Naive thymus-derived CD4-positive, alpha-beta T cell (primary cell): ENCODE results near the gene NTM. TPM values are rescaled to one million over a fixed set of nuclear protein-coding genes. Genes with fewer than 3 reads are reported as not detected.

Source experiments
- ATAC-seq: fragments of 150-1000 bp; cut with Tn5 transposase; 2 replicates; pipeline ENCODE4 v1.10.0; 2021; ENCODE audit warnings: mild to moderate bottlenecking, moderate library complexity
- CTCF ChIA-PET: fragments of 350-600 bp; sonication (Branson Sonifier 250); formaldehyde crosslinking; loops from one replicate; lab custom pipeline; 2021; ENCODE audit warnings: antibody characterized with exemption; lab: Charles Lee
- POLR2A ChIA-PET: fragments of 350-600 bp; sonication (Branson Sonifier 250); formaldehyde crosslinking; loops from one replicate; lab custom pipeline; 2021; ENCODE audit warnings: antibody characterized with exemption, inconsistent platforms; lab: Charles Lee
- DNase-seq, 9 donors: peaks; one replicate each; pipeline versions ENCODE4 v3.0.0 to v3.0.0-alpha.2; 2020 to 2022; ENCODE audit warnings: mixed read lengths in 1 of 9
- H3K27ac ChIP-seq: one replicate; pipeline ENCODE4 v1.7.0; 2013; ENCODE audit warnings: mild to moderate bottlenecking, low read depth, low read length, moderate library complexity
- H3K27me3 ChIP-seq, 2 donors: one replicate each; pipeline ENCODE4 v1.7.0; 2013; ENCODE audit warnings: low read length in 2 of 2, mild to moderate bottlenecking in 2 of 2, moderate library complexity in 2 of 2; ENCODE audit not compliant: control insufficient read depth in 2 of 2, insufficient read depth in 2 of 2
- H3K36me3 ChIP-seq, 3 experiments: 1 replicate in 2 of 3; 2 replicates in 1 of 3; pipeline ENCODE4 v1.7.0; 2013; ENCODE audit warnings: low read length in 3 of 3, mild to moderate bottlenecking in 3 of 3, moderate library complexity in 1 of 3; ENCODE audit not compliant: insufficient read depth in 3 of 3, control insufficient read depth in 2 of 3
- H3K4me1 ChIP-seq, 2 donors: one replicate each; pipeline ENCODE4 v1.7.0; 2013; ENCODE audit warnings: low read length in 2 of 2, mild to moderate bottlenecking in 2 of 2, moderate library complexity in 1 of 2; ENCODE audit not compliant: control insufficient read depth in 2 of 2, insufficient read depth in 2 of 2
- H3K4me3 ChIP-seq: 2 replicates; pipeline ENCODE4 v1.7.0; 2013; ENCODE audit warnings: mild to moderate bottlenecking, low read length
- H3K9me3 ChIP-seq, 3 experiments: 1 replicate in 2 of 3; 2 replicates in 1 of 3; pipeline ENCODE4 v1.7.0; 2013; ENCODE audit warnings: low read length in 3 of 3; ENCODE audit not compliant: control insufficient read depth in 2 of 3
- H3K27ac Mint-ChIP-seq, 9 donors: one replicate each; pipeline ENCODE4 v1.8.0; 2020 to 2022; ENCODE audit warnings: mixed read lengths in 9 of 9, mild to moderate bottlenecking in 8 of 9, moderate library complexity in 5 of 9, inconsistent platforms in 2 of 9
- H3K27me3 Mint-ChIP-seq, 5 donors: one replicate each; pipeline ENCODE4 v1.8.0; 2021 to 2022; ENCODE audit warnings: mixed read lengths in 5 of 5, mild to moderate bottlenecking in 1 of 5
- H3K36me3 Mint-ChIP-seq, 5 donors: one replicate each; pipeline ENCODE4 v1.8.0; 2020 to 2022; ENCODE audit warnings: mixed read lengths in 5 of 5, mild to moderate bottlenecking in 3 of 5, inconsistent platforms in 1 of 5
- H3K4me1 Mint-ChIP-seq, 7 donors: one replicate each; pipeline ENCODE4 v1.8.0; 2020 to 2022; ENCODE audit warnings: mixed read lengths in 7 of 7, mild to moderate bottlenecking in 3 of 7, inconsistent platforms in 1 of 7
- H3K4me3 Mint-ChIP-seq, 10 donors: one replicate each; pipeline ENCODE4 v1.8.0; 2020 to 2022; ENCODE audit warnings: mild to moderate bottlenecking in 10 of 10, mixed read lengths in 10 of 10, moderate library complexity in 6 of 10, inconsistent platforms in 2 of 10
- H3K9me3 Mint-ChIP-seq, 11 donors: one replicate each; pipeline ENCODE4 v1.8.0; 2020 to 2022; ENCODE audit warnings: mixed read lengths in 11 of 11, mild to moderate bottlenecking in 4 of 11, inconsistent platforms in 1 of 11, moderate library complexity in 1 of 11
- intact Hi-C, 2 donors: fragments of 100-400 bp; cut with micrococcal nuclease; formaldehyde crosslinking; loops; one replicate each; pipeline ENCODE4 v1.15.1; 2023
- polyA plus RNA-seq, 2 donors: library from polyadenylated mRNA; unstranded; fragments of 300-500 nt; fragmentation: Illumina TruSeq; gene quantifications; one replicate each; pipeline ENCODE4 v1.2.3, GENCODE V29; 2021
- total RNA-seq, 6 experiments: library from RNA in 5 of 6; stranded (reverse) in 5 of 6; gene quantifications; 1 replicate in 5 of 6; 2 replicates in 1 of 6; pipeline ENCODE4 v1.2.3 and lab custom pipeline; 2021 to 2026

The NTM gene
- total and polyA plus RNA-seq, 7 experiments from 2014 or later, result not detected

- ChIA-PET POLR2A (no interaction called here), CTCF (no interaction called here)
- no peaks in the 10 kb centered on the region for H3K36me3 ChIP-seq
- no peak overlapping the region for H3K4me3 ChIP-seq
- H3K27me3 ChIP-seq, result no peaks in the 10 kb centered on the region
- Mint-ChIP-seq H3K36me3 (no peaks in the 10 kb centered on the region), H3K27ac (no peak overlapping the region), H3K9me3 (peaks cover 0 to 19% (median 3%) of the 10 kb centered on the region in 11 donors), H3K4me1 (no peaks in the 10 kb centered on the region), H3K4me3 (no peak overlapping the region), H3K27me3 (no peaks in the 10 kb centered on the region)
- intact Hi-C loops, result no loop called here
- no peaks in the 10 kb centered on the region for H3K4me1 ChIP-seq
- DNase-seq (no peak), ATAC-seq (no peak)
- no peaks in the 10 kb centered on the region for H3K9me3 ChIP-seq
- H3K27ac ChIP-seq, result no peak overlapping the region
These were observed 883.3 kb downstream of the NTM start for GRCh38 chr11:132253469-132254264.

DNA sequence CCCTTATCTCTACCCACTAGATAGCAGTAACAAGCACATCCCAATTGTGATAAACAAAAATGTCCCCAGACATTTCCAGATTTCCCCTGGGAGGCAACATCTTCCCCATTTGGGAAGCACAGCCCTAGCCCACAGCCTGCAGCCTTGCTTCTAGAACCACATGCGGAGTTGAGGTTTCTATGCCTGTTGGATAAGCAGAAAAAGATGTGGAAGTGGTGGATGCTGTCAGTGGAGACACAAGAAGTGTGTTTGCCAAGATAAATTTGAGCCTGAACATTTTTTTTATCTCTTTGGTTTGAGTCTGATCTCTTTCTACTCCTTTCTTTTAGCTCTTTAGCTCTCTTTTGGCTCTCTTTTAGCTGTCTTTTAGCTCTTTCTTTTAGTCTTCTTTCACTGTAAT is 884.5 kb downstream of the NTM start:
- no peak for DNase-seq
- Mint-ChIP-seq H3K27ac (no peak overlapping the region), H3K4me3 (no peak overlapping the region), H3K9me3 (peaks cover 0 to 15% (median 3%) of the 10 kb centered on the region in 11 donors), H3K36me3 (no peaks in the 10 kb centered on the region), H3K4me1 (no peaks in the 10 kb centered on the region), H3K27me3 (no peaks in the 10 kb centered on the region)
- CTCF ChIA-PET, result no interaction called here
- no peaks in the 10 kb centered on the region for H3K4me1 ChIP-seq
- no peak overlapping the region for H3K27ac ChIP-seq
- H3K36me3 ChIP-seq, result no peaks in the 10 kb centered on the region
- POLR2A ChIA-PET, result no interaction called here
- H3K27me3 ChIP-seq, result no peaks in the 10 kb centered on the region
- intact Hi-C loops, result no loop called here
- no peak for ATAC-seq
- H3K4me3 ChIP-seq, result no peak overlapping the region
- no peaks in the 10 kb centered on the region for H3K9me3 ChIP-seq

- CTCF ChIA-PET, result no interaction called here
- no peaks in the 10 kb centered on the region for H3K4me1 ChIP-seq
- no peaks in the 10 kb centered on the region for H3K4me1 Mint-ChIP-seq
- H3K27ac Mint-ChIP-seq, result no peak overlapping the region
- peaks cover 0 to 8% (median 3%) of the 10 kb centered on the region in 11 donors for H3K9me3 Mint-ChIP-seq
- no peaks in the 10 kb centered on the region for H3K9me3 ChIP-seq
- DNase-seq (no peak), ATAC-seq (no peak)
- H3K4me3 Mint-ChIP-seq, result no peak overlapping the region
- H3K27me3 Mint-ChIP-seq, result no peaks in the 10 kb centered on the region
- H3K36me3 Mint-ChIP-seq, result no peaks in the 10 kb centered on the region
- POLR2A ChIA-PET, result no interaction called here
- no peaks in the 10 kb centered on the region for H3K36me3 ChIP-seq
- H3K4me3 ChIP-seq, result no peak overlapping the region
- intact Hi-C loops, result no loop called here
- H3K27me3 ChIP-seq, result no peaks in the 10 kb centered on the region
- H3K27ac ChIP-seq, result no peak overlapping the region
These were observed 886.3 kb downstream of the NTM start for GRCh38 chr11:132256528-132257279.

DNA sequence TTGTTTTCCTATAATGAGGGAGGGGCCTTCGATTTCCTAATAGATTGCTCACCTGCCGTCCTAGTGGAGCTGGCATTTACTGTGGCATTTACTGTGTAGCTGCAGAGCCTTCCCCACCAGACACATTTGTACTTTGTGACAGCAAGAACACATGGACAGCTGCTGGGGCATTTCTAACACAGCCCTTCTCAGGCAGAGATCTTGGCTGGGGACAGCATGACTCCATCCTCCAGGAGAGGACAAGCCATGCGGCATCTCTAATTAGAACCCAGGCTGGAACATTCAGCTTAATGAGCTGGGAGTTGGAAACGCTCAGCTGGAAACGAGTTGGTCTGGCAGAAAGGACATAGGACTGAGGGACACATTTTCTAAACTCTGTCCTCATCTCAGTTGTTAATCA is 887.5 kb downstream of the NTM start:
- Mint-ChIP-seq H3K4me3 (no peak overlapping the region), H3K36me3 (no peaks in the 10 kb centered on the region), H3K27ac (no peak overlapping the region), H3K27me3 (no peaks in the 10 kb centered on the region), H3K4me1 (no peaks in the 10 kb centered on the region), H3K9me3 (peaks cover 0 to 5% (median 0%) of the 10 kb centered on the region in 11 donors)
- POLR2A ChIA-PET, result no interaction called here
- H3K36me3 ChIP-seq, result no peaks in the 10 kb centered on the region
- ATAC-seq (no peak), DNase-seq (no peak)
- H3K27ac ChIP-seq, result no peak overlapping the region
- intact Hi-C loops, result no loop called here
- H3K4me3 ChIP-seq, result no peak overlapping the region
- no peaks in the 10 kb centered on the region for H3K4me1 ChIP-seq
- no peaks in the 10 kb centered on the region for H3K27me3 ChIP-seq
- no peaks in the 10 kb centered on the region for H3K9me3 ChIP-seq
- CTCF ChIA-PET, result no interaction called here

- H3K27me3 Mint-ChIP-seq, result no peaks in the 10 kb centered on the region
- intact Hi-C loops, result no loop called here
- no peaks in the 10 kb centered on the region for H3K4me1 Mint-ChIP-seq
- ATAC-seq (no peak), DNase-seq (no peak)
- Histone ChIP-seq H3K36me3 (no peaks in the 10 kb centered on the region), H3K4me1 (no peaks in the 10 kb centered on the region), H3K9me3 (no peaks in the 10 kb centered on the region), H3K27ac (no peak overlapping the region), H3K4me3 (no peak overlapping the region), H3K27me3 (no peaks in the 10 kb centered on the region)
- peaks cover 0 to 5% (median 0%) of the 10 kb centered on the region in 11 donors for H3K9me3 Mint-ChIP-seq
- no peak overlapping the region for H3K27ac Mint-ChIP-seq
- POLR2A ChIA-PET, result no interaction called here
- CTCF ChIA-PET, result no interaction called here
- H3K36me3 Mint-ChIP-seq, result no peaks in the 10 kb centered on the region
- no peak overlapping the region for H3K4me3 Mint-ChIP-seq
These were observed 888.5 kb downstream of the NTM start for GRCh38 chr11:132258875-132259274.

DNA sequence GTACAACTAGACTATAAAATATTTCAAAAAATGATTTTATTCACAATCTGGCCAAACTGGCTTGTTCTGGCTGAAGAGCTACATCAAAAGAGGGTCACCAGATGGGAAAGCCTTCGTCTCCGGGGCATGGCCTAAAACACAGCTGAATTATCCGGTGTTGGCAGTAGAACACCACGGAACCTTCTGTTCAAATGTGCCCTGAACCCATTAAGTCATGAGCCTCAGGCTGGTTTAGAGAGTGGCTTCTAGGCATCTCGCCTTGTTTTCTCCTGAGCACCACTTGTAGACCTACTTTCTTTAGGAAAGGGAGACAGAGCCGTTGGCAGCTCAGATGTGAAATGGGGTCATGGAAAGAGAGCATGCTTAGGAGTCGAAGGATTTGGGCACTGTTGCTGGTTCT is 890.2 kb downstream of the NTM start:
- intact Hi-C loops, result no loop called here
- H3K36me3 ChIP-seq, result no peaks in the 10 kb centered on the region
- no peaks in the 10 kb centered on the region for H3K4me1 ChIP-seq
- no peaks in the 10 kb centered on the region for H3K27me3 ChIP-seq
- ChIA-PET POLR2A (no interaction called here), CTCF (no interaction called here)
- H3K27ac Mint-ChIP-seq, result no peak overlapping the region
- H3K4me3 ChIP-seq, result no peak overlapping the region
- H3K27ac ChIP-seq, result no peak overlapping the region
- H3K4me3 Mint-ChIP-seq, result no peak overlapping the region
- H3K27me3 Mint-ChIP-seq, result no peaks in the 10 kb centered on the region
- DNase-seq (no peak), ATAC-seq (no peak)
- H3K9me3 ChIP-seq, result no peaks in the 10 kb centered on the region
- peaks cover 0 to 5% (median 0%) of the 10 kb centered on the region in 11 donors for H3K9me3 Mint-ChIP-seq
- H3K4me1 Mint-ChIP-seq, result no peaks in the 10 kb centered on the region
- no peaks in the 10 kb centered on the region for H3K36me3 Mint-ChIP-seq
